Measurements from ENCODE around the gene CDC23. TPM values are rescaled to one million over a fixed set of nuclear protein-coding genes. Genes with fewer than 3 reads are reported as not detected.
A peak's percentile ranks its signal among the peaks of the same experiment; 100 is the strongest.
"Not testable (repeated sequence)": the region's sequence is repeated elsewhere in the genome, so short reads cannot be mapped to it uniquely, and the experiment has no call there.

Gene CDC23
- total and polyA plus RNA-seq, 2 of the 8 experiments (the other 6 are each of a cell fraction or from before 2014, with no cell fraction given): 32.6 to 45.7 TPM

DNA sequence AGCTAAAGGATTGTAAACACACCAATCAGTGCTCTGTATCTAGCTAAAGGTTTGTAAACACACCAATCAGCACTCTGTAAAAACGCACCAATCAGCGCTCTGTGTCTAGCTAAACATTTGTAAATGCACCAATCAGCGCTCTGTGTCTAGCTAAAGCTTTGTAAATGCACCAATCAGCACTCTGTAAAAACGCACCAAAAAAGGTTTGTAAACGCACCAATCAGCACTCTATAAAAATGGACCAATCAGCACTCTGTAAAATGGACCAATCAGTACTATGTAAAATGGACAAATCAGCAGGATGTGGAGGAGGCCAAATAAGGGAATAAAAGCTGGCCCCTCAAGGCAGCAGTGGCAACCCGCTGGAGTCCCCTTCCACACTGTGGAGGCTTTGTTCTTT, 69.5 kb downstream of the CDC23 start:
- not testable (repeated sequence) for DNase-seq (ENCODE audit: low read depth in 1 of 2, low spot score in 2 of 2); H4K20me1 ChIP-seq (replicated peaks in 1 of 2; ENCODE audit: control insufficient read depth in 1 of 2, insufficient read depth in 2 of 2, low read length in 2 of 2); H3K9me3 ChIP-seq (ENCODE audit: insufficient read depth in 2 of 2, low read depth in 1 of 2, low read length in 1 of 2); H2BK15ac ChIP-seq (ENCODE audit: low read length); H4K5ac ChIP-seq (ENCODE audit: insufficient read length, low read depth, low read length); H4K8ac ChIP-seq (ENCODE audit: extremely low read depth, insufficient read depth, low read length); H3K36me3 ChIP-seq (ENCODE audit: control insufficient read depth in 2 of 4, insufficient read depth in 4 of 4, low read length in 3 of 4); H2BK5ac ChIP-seq (ENCODE audit: low read depth, low read length); H3K27ac ChIP-seq (ENCODE audit: low read depth, low read length); H4K91ac ChIP-seq (replicated peaks; ENCODE audit: insufficient read length, low read length); H3K23ac ChIP-seq (ENCODE audit: insufficient read length); H3K14ac ChIP-seq (ENCODE audit: insufficient read length); H2AFZ ChIP-seq (ENCODE audit: low read length); H3K18ac ChIP-seq (ENCODE audit: extremely low read depth, low read length); H2BK120ac ChIP-seq (replicated peaks; ENCODE audit: low read depth, low read length); H3K79me1 ChIP-seq (ENCODE audit: low read depth, low read length); FAIRE-seq; H3K9ac ChIP-seq (replicated peaks in 1 of 4; ENCODE audit: extremely low read depth in 1 of 4, low read depth in 3 of 4, low read length in 3 of 4); H3K4ac ChIP-seq (replicated peaks; ENCODE audit: insufficient read length, low read depth, low read length); H3K4me3 ChIP-seq (ENCODE audit: extremely low read depth in 1 of 4, insufficient read depth in 2 of 4, low read depth in 3 of 4, low read length in 4 of 4); H3K56ac ChIP-seq (replicated peaks; ENCODE audit: insufficient read length, low read depth, low read length); H3K23me2 ChIP-seq (ENCODE audit: low read depth, low read length); H2BK12ac ChIP-seq (ENCODE audit: low read depth, low read length); H3K79me2 ChIP-seq (ENCODE audit: control insufficient read depth in 1 of 2, insufficient read depth in 2 of 2, low read length in 2 of 2); H2AK5ac ChIP-seq (ENCODE audit: low read depth, low read length); H3K27me3 ChIP-seq (replicated peaks in 1 of 4; ENCODE audit: control insufficient read depth in 3 of 4, extremely low read depth in 1 of 4, insufficient read depth in 3 of 4, low read length in 3 of 4); H2BK20ac ChIP-seq (ENCODE audit: low read length); H3K4me1 ChIP-seq (replicated peaks in 1 of 4; ENCODE audit: control insufficient read depth in 3 of 4, insufficient read depth in 4 of 4, low read length in 3 of 4); H3K4me2 ChIP-seq (ENCODE audit: insufficient read depth in 1 of 2, low read depth in 2 of 2, low read length in 2 of 2)
- WGBS, 2 experiments (ENCODE audit: extremely low coverage in 1 of 2, insufficient coverage in 1 of 2, insufficient read length in 1 of 2, insufficient replicate concordance in 2 of 2, low coverage in 1 of 2, low lambda C conversion rate in 2 of 2, missing lambda C conversion rate in 1 of 2): 95% methylated on average over 6 of the region's 6 CpGs; no CpG with 5 or more reads in 1 of the 2 experiments
- ChIA-PET POLR2A (ENCODE audit: partially characterized antibody) (interaction anchor here (1.5 kb wide), 1 partner anchor 188 kb away, joined by 3 read pairs; the partner anchor contains the start of gene CDC25C), CTCF (ENCODE audit: partially characterized antibody) (interaction anchor here (1.0 to 1.7 kb wide), 4 partner anchors 10 to 79 kb away, joined by 4 to 6 read pairs (median 5); no protein-coding TSS in a partner anchor)
- peak; percentile 52; the same call in 1 of the 2 replicates for TF ChIP-seq SRF (IDR thresholded peaks at IDR 0.05; ENCODE audit: low read depth, low read length)
